Head of caudate nucleus (tissue), 42 donors: ENCODE measurements around the gene OGA.
A peak's percentile ranks its signal among the peaks of the same experiment; 100 is the strongest.
"Not testable (repeated sequence)": the region's sequence is repeated elsewhere in the genome, so short reads cannot be mapped to it uniquely, and the experiment has no call there.

Experiments used
- DNase-seq, 42 donors: peaks; one replicate each; pipeline versions ENCODE4 v3.0.0 to v3.0.0-alpha.2; 2020 to 2021; ENCODE audit warnings: mixed read lengths in 7 of 42
- intact Hi-C: fragments of 100-400 bp; cut with DNase I; formaldehyde crosslinking; loops from one replicate; pipeline ENCODE4 v1.15.0; 2022

OGA gene

GRCh38 chr10:101817337-101818118, 716 bp downstream of the OGA start:
- DNase-seq, result peak in 34 of 42 donors; percentile 23 to 77 (median 60)
- intact Hi-C loops, result no loop called here

DNA sequence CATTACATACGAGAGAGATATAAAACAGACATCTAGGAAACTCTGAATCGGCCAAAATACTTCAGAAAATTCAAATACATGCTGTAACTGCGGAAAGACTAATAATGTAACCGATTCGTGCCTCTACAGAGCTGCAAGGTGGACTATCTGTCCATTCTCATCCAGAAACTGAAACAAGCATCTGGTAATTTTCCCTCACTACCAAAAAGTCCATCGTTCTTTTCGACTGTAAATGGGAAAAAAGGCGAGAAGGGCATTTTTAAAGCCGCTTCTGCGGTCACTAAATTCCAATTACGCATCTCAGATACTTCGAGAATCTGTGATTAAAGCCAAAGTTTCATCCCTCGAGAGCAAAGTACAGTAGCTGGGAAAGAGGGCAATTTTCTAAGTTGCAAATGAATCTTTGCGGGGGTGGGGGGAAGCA, 1.3 kb downstream of the OGA start:
- DNase-seq, result no peak
- intact Hi-C loops, result no loop called here

DNA sequence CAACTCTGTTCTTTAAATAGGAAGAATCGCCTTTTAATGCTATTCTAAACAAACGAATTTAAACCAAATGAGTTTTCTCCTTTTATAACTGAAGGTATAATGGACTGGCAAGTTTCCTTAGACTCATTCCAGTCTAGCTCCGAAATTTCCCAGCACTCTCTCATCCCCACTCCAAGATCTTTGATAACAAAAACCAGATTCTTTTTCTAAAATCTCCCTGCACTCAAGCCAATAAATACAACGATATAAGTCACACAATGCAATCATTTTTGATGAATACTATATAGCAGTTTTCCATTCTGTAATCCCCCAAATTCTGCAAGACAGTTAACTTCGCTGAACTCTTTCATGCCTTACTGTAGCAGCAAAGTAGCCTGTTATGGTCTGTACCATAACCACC, 1.9 kb downstream of the OGA start:
- intact Hi-C loops, result no loop called here
- no peak for DNase-seq

- peak in 2 of 42 donors; percentile 34 to 35 for DNase-seq
These were observed 3.7 kb downstream of the OGA start for GRCh38 chr10:101814466-101815071.

GRCh38 chr10:101812606-101813005, 5.6 kb downstream of the OGA start:
- peak in 2 of 42 donors; percentile 33 to 39 for DNase-seq
- intact Hi-C loops, result no loop called here

More at GRCh38 chr10:101814466-101815071, 3.7 kb downstream of the OGA start:
- intact Hi-C loops, result no loop called here

- intact Hi-C loops, result no loop called here
- DNase-seq, result no peak
These were observed 11.1 kb downstream of the OGA start for GRCh38 chr10:101807158-101807557.

DNA sequence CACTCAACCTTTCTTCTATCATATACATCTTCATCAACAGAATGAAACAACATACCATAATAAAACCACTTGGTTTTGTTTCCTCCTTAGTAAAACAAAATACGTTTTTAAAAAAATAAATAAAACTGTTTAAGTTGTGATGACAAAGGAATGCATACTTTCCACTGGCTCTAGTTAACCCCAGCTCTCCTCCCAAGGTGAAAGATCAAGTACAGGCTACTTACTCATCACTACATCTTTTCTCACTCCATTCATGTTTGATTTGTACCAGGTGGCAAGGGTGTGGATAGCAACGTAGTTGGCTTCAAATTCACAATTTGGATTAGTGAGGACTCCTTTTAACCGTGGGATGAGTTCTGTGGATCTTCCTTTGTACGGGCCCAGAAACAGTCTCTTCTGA, 14.7 kb downstream of the OGA start:
- no peak for DNase-seq
- intact Hi-C loops, result no loop called here

GRCh38 chr10:101797403-101798059, 20.7 kb downstream of the OGA start:
- no peak for DNase-seq
- intact Hi-C loops, result no loop called here

- intact Hi-C loops, result no loop called here
- DNase-seq, result peak in 1 of 42 donors; percentile 14
These were observed 24.7 kb downstream of the OGA start for GRCh38 chr10:101793526-101793925.

DNA sequence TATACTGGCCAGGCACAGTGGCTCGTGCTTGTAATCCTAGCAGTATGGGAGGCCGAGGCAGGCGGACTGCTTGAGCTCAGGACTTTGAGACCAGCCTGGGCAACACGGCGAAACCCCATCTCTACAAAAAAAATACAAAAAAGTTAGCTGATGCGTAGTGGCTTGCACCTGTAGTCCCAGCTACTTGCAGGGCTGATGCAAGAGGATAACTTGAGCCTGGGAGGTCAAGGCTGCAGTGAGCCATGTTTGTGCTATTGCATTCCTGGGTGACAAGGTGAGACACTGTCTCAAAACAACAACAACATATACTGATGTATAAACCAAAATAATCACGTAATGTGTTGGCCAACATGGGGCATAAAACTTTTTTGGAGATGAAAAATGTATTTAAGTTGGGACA, 28.6 kb downstream of the OGA start:
- DNase-seq, result no peak
- intact Hi-C loops, result no loop called here

DNA sequence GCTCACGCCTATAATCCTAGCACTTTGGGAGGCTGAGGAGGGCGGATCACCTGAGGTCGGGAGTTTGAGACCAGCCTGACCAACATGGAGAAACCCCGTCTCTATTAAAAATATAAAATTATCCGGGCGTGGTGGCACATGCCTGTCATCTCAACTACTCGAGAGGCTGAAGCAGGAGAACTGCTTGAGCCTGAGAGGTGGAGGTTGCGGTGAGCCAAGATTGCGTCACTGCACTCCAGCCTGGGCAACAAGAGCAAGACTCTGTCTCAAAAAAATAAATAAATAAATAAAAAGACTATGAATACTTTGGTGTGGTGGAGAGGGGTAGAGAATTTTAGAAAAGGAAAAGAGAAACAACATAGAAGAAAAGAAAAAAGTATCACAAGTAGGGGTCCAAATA, 29.0 kb downstream of the OGA start:
- intact Hi-C loops, result not testable (repeated sequence)
- DNase-seq, result peak in 1 of 42 donors; percentile 2

- DNase-seq, result no peak
- intact Hi-C loops, result no loop called here
These were observed 32.4 kb downstream of the OGA start for GRCh38 chr10:101785801-101786200.

- intact Hi-C loops, result loop anchor here (5.0 kb wide), 1 partner anchor 182 kb away; no protein-coding TSS in a partner anchor
- no peak for DNase-seq
These were observed 33.7 kb downstream of the OGA start for GRCh38 chr10:101784558-101784957.

- DNase-seq, result peak in 3 of 42 donors; percentile 7 to 36 (median 12)
- intact Hi-C loops, result loop anchor here (5.0 kb wide), 1 partner anchor 181 kb away; no protein-coding TSS in a partner anchor
These were observed 34.5 kb downstream of the OGA start for GRCh38 chr10:101783736-101784118.

DNA sequence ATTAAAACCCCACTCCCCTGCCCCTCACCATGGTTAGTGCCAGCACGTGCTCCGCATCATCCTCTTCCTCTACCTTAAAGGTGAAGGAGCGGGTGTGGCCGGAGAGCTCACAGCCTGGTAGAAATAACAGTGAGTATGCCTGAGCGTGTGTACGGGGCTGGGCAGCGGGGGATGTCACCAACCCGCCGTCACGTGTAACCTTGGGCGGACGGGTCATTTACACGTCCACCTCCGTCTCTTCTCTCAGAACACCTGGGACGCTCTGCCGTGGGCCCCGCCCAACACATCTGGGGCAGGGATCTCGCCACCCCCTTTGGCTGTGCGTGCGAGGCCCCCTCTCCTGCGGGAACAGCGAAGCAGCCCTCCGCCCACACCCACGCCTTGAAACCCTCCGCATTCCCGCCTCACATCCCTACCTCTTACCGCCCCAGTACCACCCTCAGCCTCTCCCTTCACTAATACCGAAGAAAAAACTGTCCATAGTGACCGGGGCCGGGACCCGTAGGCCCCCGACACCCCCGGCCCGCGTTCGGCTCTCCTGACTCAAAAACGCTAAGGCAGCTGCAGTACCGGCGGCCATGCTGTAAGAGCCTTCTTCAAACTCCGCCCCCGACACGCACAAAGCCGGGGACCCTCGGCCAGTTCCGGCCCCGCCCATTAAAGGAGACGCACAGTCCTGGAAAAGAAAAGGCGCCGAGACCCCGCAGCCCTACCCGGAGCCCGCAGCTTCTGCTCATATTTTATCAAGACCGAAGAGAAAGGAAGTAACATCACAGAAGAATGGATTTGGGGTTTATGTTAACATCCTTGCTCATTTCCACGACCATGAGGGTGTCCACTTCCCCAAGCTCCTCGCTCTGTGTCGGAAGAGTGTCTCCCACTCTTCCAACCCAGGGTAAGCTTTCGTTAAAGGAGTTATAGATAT, 35.2 kb downstream of the OGA start, which contains the start of gene NPM3:
NPM3 (minus strand) TSS at position 636 of the 925 bp plus-strand sequence; CDS start at position 580, 56 bp downstream.
- intact Hi-C loops, result loop anchor here (5.0 kb wide), 1 partner anchor 181 kb away; no protein-coding TSS in a partner anchor

DNA sequence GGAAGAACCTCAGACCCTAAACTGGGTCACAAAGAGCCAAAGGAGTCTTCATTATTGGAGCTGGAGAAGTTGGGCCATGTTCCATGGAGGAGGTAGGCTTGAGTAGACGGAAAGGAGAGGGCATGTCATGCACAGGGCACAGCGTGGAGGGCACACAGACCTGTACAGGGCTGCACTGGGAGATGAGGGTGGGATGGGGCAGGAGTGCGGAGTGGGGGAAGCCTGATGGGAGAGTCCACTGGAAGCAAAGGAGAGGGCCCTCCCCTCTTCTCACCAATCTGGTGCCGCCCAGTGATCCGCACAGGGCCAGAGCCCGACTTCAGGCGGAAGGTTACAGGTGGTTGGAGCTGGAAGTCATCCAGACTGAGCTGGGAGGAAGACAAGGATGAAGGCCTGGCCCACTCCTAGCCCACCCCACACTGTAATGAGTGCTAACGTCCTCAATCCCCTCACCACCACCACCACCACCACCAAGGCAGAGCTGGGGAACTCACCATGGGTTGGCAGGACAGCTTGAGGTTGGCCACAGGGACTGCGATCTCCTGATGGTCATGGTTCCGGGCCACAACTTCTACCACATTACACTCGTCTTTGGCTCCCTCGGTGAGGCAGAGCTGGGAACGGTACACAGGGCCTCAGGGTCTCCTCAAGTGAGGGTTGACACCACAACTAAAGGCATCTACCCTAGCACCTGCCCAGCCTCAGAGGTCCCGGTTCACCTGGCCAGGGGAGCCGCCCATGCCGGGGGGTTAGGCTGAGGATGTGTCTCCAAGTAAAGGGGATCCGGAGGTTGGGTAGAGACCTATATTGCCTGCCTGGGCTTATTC, 36.0 kb downstream of the OGA start:
- intact Hi-C loops, result loop anchor here (5.0 kb wide), 1 partner anchor 180 kb away; no protein-coding TSS in a partner anchor
- peak in 5 of 42 donors; percentile 8 to 34 (median 13) for DNase-seq

More for the DNA sequence above, 35.2 kb downstream of the OGA start, which contains the start of gene NPM3:
- DNase-seq, result peak; percentile 59 to 90 (median 79)

DNA sequence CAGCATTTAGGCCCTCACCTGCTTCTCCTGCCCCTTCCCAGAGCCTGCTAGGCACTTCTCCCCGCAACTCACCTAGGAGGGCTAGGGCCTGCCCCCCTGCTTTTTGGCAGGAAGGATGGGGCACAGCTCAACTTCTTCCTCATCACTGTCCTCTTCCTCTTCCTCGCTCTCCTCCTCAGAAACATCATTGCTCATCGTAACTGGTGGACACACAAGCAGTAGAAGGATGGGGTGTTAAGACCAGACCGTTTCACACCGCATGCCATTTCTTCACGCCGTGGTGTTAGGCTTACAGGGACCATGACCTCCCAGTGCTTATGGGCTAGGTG, 36.6 kb downstream of the OGA start:
- peak in 3 of 42 donors; percentile 7 to 29 (median 19) for DNase-seq
- intact Hi-C loops, result loop anchor here (5.0 kb wide), 1 partner anchor 179 kb away; no protein-coding TSS in a partner anchor
